HL-60/S4 treated with retinoic acid at 250 ng/mL for 4 days and 3 days (cell line): ENCODE measurements around the gene SP140L.
"Not testable (repeated sequence)": the region's sequence is repeated elsewhere in the genome, so short reads cannot be mapped to it uniquely, and the experiment has no call there.

ENCODE experiments used
- in situ Hi-C: fragments of 300-500 bp; cut with MboI; formaldehyde crosslinking; loops from 2 replicates; pipeline ENCODE4 v1.7.0; 2022; ENCODE audit warnings: low sequenced_read_pairs

SP140L gene

DNA sequence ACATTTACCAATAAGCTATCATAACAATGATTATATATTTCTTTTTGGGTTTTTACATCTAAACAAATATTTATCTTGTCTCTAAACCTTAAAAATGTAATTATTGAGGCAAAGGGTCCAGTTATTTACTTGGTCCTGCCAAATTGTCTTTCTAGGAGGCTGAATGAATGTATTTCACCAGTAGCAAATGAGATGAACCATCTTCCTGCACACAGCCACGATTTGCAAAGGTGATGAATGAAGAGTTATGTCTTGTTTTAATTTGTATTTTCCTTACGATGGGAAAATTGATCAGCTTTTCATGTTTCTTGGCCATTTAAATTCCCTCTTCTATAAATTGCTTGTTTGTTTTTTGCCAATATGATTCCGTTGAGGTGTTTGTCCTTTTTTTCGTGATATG, 90.4 kb downstream of the SP140L start:
- in situ Hi-C loops = no loop called here

GRCh38 chr2:230418341-230419016, 91.5 kb downstream of the SP140L start:
- in situ Hi-C loops = no loop called here

GRCh38 chr2:230419181-230419580, 92.2 kb downstream of the SP140L start:
- in situ Hi-C loops = no loop called here

- in situ Hi-C loops = no loop called here
These were observed 95.2 kb downstream of the SP140L start for GRCh38 chr2:230422149-230422548.

DNA sequence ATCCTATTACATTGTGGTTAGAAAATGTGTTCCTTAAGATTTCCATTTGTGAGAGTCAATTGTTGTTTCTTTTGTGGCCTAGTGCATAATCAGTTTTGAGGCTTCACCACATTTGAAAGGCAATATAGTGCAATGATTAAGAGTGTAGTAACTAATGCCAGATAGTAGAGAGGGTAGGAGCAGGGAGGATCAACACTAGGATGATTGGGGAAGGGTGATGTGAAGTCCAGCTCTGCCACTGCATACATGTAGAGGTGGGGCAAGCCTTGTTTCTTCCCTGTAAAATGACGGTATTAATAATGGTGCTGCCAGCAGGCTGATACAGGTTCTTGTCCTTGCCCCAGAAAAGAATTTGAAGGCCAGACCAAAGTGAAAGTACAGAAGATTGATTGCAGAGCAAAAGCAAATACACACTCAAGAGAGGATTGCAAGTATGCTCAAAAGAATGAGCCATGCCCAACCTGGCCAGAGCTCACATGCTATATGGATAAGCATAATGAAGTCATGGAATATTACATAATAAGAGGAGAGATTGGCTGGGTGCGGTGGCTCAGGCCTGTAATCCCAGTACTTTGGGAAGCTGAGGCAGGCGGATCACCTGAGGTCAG, 97.0 kb downstream of the SP140L start:
- in situ Hi-C loops = no loop called here

DNA sequence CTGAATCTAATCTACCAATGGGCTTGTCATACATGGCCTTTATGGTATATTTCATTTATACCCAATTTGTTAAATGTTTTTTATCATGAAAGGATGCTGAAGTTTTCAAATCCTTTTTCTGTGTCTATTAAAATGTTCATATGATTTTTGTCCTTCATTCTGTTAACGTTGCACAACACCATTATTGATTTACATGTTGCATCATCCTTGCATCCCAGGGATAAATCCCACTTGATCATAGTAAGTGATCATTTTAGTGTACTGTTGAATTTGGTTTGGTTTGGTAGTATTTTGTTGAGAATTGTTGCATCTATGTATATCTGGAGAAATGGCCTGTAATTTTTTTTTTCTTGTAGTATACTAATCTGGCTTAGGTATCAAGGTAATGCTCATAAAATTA, 98.4 kb downstream of the SP140L start:
- in situ Hi-C loops = no loop called here

DNA sequence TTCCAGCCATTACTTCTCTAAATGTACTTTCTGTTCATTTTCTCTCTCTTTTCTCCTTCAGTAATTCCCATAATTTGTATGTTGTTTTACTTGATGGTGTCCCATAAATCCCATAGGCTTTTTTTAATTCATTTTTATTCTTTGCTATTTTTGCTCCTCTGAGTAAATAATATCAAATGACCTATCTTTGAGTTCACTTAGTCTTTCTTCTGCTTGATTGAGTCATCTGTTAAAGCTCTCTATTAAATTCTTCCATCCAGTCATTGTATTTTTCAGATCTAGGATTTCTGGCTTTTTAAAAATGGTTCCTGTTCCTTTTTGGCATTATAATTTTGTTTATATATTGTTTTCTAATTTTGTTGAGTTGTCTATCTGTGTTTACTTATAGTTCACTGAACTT, 102.5 kb downstream of the SP140L start:
- in situ Hi-C loops = no loop called here

- in situ Hi-C loops = no loop called here
These were observed 104.2 kb downstream of the SP140L start for GRCh38 chr2:230430957-230431910.

GRCh38 chr2:230434677-230435324, 107.8 kb downstream of the SP140L start:
- in situ Hi-C loops = no loop called here

DNA sequence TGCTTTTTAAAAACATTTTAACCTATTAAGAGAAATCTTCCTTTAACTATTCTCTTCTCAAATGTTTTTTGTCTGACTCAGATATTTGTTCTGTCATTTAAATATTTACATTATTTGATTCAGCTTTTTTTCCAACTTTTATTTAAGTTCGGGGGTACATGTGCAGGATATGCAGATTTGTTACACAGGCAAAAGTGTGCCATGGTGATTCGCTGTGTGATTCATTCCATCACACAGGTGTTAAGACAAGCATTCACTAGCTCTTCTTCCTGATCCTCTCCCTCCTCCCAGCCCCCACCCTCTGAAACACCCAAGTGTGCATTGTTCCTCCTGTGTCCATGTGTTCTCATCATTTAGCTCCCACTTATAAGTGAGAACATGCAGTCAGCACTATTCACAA, 108.4 kb downstream of the SP140L start:
- in situ Hi-C loops = no loop called here

DNA sequence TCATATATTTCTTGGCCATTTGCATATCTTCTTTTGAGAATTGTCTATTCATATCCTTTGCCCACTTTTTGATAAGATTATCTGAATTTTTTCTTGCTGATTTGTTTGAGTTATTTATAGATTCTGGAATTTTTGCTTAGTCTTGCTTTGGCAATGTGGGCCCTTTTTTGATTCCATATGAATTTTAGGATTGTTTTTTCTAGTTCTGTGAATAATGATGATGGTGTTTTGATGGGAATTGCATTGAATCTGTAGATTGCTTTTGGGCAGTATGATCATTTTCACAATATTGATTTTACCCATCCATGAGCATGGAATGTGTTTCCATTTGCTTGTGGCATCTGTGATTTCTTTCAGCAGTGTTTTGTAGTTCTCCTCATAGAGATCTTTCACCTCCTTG, 112.1 kb downstream of the SP140L start:
- in situ Hi-C loops = not testable (repeated sequence)

DNA sequence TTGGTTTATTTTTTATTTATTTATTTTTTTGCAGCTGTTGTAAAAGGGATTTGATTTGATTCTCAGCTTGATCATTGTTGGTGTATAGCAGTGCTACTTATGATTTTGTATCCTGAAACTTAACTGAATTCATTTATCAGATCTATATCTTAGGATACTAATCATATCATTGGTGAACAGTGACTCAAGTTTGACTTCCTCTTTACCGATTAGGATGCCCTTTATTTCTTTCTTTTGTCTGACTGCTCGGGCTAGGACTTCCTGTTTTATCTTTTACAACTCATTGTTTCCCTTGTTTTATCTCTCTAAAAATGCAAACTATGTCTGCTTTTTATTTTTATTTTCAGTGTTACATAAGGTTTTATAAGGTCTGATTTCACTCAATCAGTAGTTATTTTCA, 112.6 kb downstream of the SP140L start:
- in situ Hi-C loops = no loop called here

DNA sequence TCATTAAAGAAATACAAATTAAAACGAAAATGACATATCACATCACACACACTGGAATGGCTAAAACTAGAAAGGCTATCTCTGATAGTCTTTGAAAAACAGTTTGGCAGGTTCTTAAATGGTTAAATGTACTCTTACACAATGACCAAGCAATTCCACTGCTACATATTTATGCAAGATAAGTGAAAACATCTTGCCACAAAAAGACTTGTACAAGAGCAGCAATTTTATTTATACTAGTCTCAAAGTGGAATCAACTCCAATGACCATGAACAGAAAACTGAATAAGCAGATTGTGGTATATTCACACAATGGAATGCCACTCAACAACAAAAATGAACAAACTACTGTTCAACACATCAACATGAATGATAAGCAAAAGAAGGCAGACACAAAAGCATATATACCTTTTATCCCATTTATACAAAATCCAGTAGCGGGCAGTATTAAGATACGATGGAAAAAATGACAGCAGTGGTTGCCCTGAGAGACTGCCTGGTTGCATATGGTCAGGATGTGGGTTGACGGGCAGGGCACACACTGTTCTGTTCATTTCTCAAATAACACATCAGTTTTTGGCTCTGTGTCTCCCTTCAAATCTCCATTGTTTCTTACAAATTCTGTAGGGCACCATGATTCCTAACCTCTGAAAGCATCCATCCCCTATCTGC, 114.4 kb downstream of the SP140L start:
- in situ Hi-C loops = no loop called here

DNA sequence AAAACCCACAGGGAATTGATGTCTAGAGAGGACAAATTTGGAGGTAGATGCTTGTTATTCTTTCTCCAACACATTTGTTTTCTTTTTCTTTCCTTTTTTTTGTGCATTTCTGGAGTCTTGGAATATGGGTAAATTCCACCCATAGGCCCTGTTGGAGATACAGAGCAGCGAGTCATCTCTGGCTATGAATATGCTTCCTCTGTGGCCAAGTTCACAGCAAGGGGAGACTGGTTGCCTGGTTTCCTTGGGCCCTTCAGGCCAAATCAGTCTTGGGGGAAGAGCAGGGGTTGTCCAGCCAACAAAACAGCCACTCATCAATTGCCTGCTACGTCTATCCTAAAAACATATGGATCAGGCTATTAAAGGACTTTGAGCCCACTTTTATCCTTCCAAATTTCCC, 116.5 kb downstream of the SP140L start:
- in situ Hi-C loops = no loop called here

- in situ Hi-C loops = no loop called here
These were observed 117.8 kb downstream of the SP140L start for GRCh38 chr2:230444832-230445231.

DNA sequence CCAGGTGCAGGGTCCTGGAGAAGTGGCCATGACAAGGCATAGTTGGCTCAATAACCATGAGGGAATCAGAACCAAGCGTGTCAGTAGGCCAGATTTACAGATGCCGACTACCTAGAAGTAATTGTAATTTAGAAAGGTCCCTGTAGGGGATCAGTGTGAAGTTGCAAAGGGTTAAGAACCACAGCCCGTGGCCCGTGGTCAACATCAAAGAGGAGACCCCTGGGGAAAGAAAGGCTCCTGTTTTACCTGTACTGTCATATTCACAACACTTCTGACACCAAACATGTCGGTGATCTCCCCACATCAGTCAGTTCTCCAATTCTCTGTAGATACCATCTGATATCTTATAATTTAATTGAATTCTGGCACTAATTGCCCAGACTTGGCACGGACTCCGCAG, 120.0 kb downstream of the SP140L start:
- in situ Hi-C loops = no loop called here

DNA sequence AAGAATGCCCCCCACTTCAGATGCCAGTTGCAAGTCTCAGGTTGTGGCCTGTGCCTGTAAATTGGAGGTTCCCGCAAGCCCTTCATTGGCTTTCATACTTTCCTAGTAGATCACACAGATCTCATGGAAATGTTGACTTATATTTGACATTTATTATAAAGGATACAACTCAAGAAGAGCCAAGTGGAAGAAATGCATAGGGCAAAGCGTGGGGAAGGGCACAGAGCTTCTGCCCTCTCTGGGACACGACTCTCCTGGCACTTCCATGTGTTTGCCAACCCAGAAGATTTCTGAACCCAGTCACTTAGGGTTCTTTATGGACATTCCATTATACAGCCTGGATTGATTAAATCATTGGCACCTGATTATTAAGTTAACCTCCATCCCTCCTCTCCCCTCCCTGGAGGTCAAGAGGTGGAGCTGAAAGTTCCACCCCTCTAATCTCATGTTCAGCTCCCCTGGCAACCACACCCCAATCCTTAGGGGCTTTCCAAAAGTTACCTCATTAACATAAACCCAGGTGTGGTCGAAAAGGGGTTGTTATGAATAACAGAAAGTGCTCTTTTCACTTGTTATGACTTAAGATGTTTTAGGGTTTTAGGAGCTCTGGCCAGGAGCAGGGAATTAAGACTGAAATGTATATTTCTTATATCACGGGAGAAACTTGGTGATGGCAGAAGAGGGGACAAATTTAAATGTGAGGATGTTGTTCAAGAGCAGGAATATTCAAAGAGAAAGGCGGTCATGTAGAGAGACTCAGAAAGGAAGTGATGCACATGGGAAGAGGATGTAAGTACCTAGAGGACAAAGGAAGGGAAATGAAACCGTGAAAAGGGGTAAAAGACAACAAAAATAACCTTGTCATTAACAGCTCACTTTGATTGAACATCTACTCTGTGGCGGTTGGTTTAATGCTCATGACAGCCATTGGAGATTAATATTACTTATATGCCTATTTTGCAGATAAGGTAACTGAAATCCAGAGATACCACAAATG, 120.8 kb downstream of the SP140L start:
- in situ Hi-C loops = no loop called here

- in situ Hi-C loops = no loop called here
These were observed 123.0 kb downstream of the SP140L start for GRCh38 chr2:230449901-230450467.

- in situ Hi-C loops = no loop called here
These were observed 126.0 kb downstream of the SP140L start for GRCh38 chr2:230453006-230453405.
